HepG2 (cell line): ENCODE measurements around the gene RPS23. TPM values are rescaled to one million over a fixed set of nuclear protein-coding genes. Genes with fewer than 3 reads are reported as not detected.

Source experiments
- AHDC1 ChIP-seq: sonication (generic); formaldehyde crosslinking; IDR thresholded peaks from 2 replicates; pipeline ENCODE4 v1.5.1; 2020; ENCODE audit warnings: mild to moderate bottlenecking, missing genetic modification reagents, borderline replicate concordance
- ATRX ChIP-seq: sonication (generic); formaldehyde crosslinking; IDR thresholded peaks from 2 replicates; pipeline ENCODE4 v1.4.0; 2020; ENCODE audit warnings: missing genetic modification reagents, borderline replicate concordance
- DPF2 ChIP-seq: sonication (generic); formaldehyde crosslinking; IDR thresholded peaks from 2 replicates; pipeline ENCODE4 v1.4.0; 2020; ENCODE audit warnings: mild to moderate bottlenecking, low read depth, missing genetic modification reagents, borderline replicate concordance
- EEA1 ChIP-seq: sonication (generic); formaldehyde crosslinking; IDR thresholded peaks from 2 replicates; pipeline ENCODE4 v1.5.1; 2020; ENCODE audit warnings: mild to moderate bottlenecking, missing genetic modification reagents, borderline replicate concordance
- FOXO4 ChIP-seq: sonication (generic); formaldehyde crosslinking; conservative IDR thresholded peaks from 2 replicates; pipeline ENCODE4 v1.8.1; 2023; ENCODE audit warnings: missing genetic modification reagents
- GLI4 ChIP-seq: sonication (generic); formaldehyde crosslinking; IDR thresholded peaks from 2 replicates; pipeline ENCODE4 v1.5.1; 2020; ENCODE audit warnings: missing genetic modification reagents, mild to moderate bottlenecking, moderate library complexity, borderline replicate concordance
- HCFC1 ChIP-seq: fragments of 150-350 bp; IDR thresholded peaks from 2 replicates; pipeline ENCODE4 v1.6.1; 2014; ENCODE audit warnings: low read depth, low read length
- NFATC3 ChIP-seq: sonication (generic); formaldehyde crosslinking; IDR thresholded peaks from 2 replicates; pipeline ENCODE4 v1.5.1; 2020; ENCODE audit warnings: mild to moderate bottlenecking, missing genetic modification reagents
- POLR2AphosphoS5 ChIP-seq: IDR thresholded peaks from 2 replicates; pipeline ENCODE4 v1.6.1; 2012; ENCODE audit warnings: low read depth, low read length
- PPARG ChIP-seq: conservative IDR thresholded peaks from 2 replicates; pipeline ENCODE4 v1.6.1; 2016; ENCODE audit warnings: missing biosample characterization, missing genetic modification reagents
- RNF2 ChIP-seq: fragments of 450-650 bp; conservative IDR thresholded peaks from 2 replicates; pipeline ENCODE4 v1.6.1; 2016; ENCODE audit warnings: low read depth
- TCF7L2 ChIP-seq: IDR thresholded peaks from 2 replicates; pipeline ENCODE4 v1.6.1; 2011; ENCODE audit warnings: mild to moderate bottlenecking, low read depth, low read length, moderate library complexity
- TEAD3 ChIP-seq: optimal IDR thresholded peaks from 2 replicates; pipeline ENCODE3; 2016; ENCODE audit warnings: borderline replicate concordance
- ZFP37 ChIP-seq: sonication (generic); formaldehyde crosslinking; IDR thresholded peaks from 2 replicates; pipeline ENCODE4 v1.4.0; 2020; ENCODE audit warnings: missing genetic modification reagents, borderline replicate concordance
- ZFP82 ChIP-seq: sonication (generic); formaldehyde crosslinking; IDR thresholded peaks from 2 replicates; pipeline ENCODE4 v1.5.1; 2020; ENCODE audit warnings: mild to moderate bottlenecking, missing genetic modification reagents, borderline replicate concordance
- ZNF292 ChIP-seq: sonication (generic); formaldehyde crosslinking; IDR thresholded peaks from 2 replicates; pipeline ENCODE4 v1.8.1; 2022; ENCODE audit warnings: mild to moderate bottlenecking, low read depth, missing genetic modification reagents, borderline replicate concordance
- ZNF589 ChIP-seq: sonication (generic); formaldehyde crosslinking; conservative IDR thresholded peaks from 2 replicates; pipeline ENCODE4 v1.8.0; 2022; ENCODE audit warnings: mild to moderate bottlenecking, moderate library complexity, missing genetic modification reagents
- ZNF772 ChIP-seq: sonication (generic); formaldehyde crosslinking; IDR thresholded peaks from 2 replicates; pipeline ENCODE4 v1.5.0; 2020; ENCODE audit warnings: mild to moderate bottlenecking, missing genetic modification reagents
- ZNF850 ChIP-seq: sonication (generic); formaldehyde crosslinking; conservative IDR thresholded peaks from 2 replicates; pipeline ENCODE4 v1.9.0; 2021; ENCODE audit warnings: mild to moderate bottlenecking, missing genetic modification reagents
- polyA plus RNA-seq, 8 experiments: library from polyadenylated mRNA; depleted of rRNA in 3 of 8; stranded (reverse) in 7 of 8; unstranded in 1 of 8; fragments of >200 nt; fragmentation: Illumina TruSeq in 4 of 8; extraction: Trizol in 4 of 8; gene quantifications; 2 replicates each; pipeline versions ENCODE4 v1.2.1 to v1.2.3, GENCODE V29; 2011 to 2016; ENCODE audit warnings: low read depth in 4 of 8, missing spikeins in 1 of 8, mixed read lengths in 1 of 8; ENCODE audit not compliant: insufficient read depth in 1 of 8
- total RNA-seq, 5 experiments: library from RNA; depleted of rRNA; stranded (reverse); fragments of >200 nt; fragmentation: Illumina TruSeq; extraction: Trizol; gene quantifications; 2 replicates each; pipeline ENCODE4 v1.2.3, GENCODE V29; 2016; ENCODE audit warnings: low read depth in 1 of 5
- TF ChIP-seq, protein P1 (sequence below): sonication (generic); formaldehyde crosslinking; IDR thresholded peaks from 2 replicates; pipeline ENCODE4 v1.5.0; 2020; ENCODE audit warnings: mild to moderate bottlenecking, low read depth, missing genetic modification reagents, borderline replicate concordance
- TF ChIP-seq, protein P2 (sequence below): sonication (generic); formaldehyde crosslinking; IDR thresholded peaks from 2 replicates; pipeline ENCODE4 v1.8.1; 2023; ENCODE audit warnings: mild to moderate bottlenecking, inconsistent platforms, moderate library complexity, missing genetic modification reagents, borderline replicate concordance

RPS23 gene
- total and polyA plus RNA-seq, 2 of the 13 experiments (the other 11 are each of a cell fraction or from before 2014, with no cell fraction given) = 3,088 to 3,235 TPM

DNA sequence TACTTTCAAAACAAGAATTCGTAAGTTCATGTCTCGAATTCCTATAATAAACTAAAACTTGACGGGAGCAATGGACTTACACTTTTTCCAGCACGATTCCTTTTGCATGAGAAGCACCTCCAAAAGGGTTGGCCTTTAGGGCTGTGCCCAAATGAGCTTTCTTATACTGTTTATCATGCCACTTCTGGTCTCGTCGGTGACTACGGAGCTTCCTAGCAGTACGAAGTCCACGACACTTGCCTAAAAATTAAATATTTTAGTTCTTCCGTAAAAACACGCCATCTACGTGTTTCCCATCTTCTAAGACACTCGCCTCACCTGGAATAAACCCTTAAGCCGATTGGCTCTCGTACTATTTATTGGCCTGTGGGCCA is 554 bp downstream of the RPS23 start (continued):
- TF ChIP-seq RNF2 = no peak
- 0 out of 2 replicates have a peak, but pooled peaks have one; percentile 77 for TF ChIP-seq ZNF850 (CRISPR knock-in tag)
- no peak for TF ChIP-seq ZNF292 (CRISPR knock-in tag)
- no peak for TF ChIP-seq FOXO4 (CRISPR knock-in tag)
- TF ChIP-seq POLR2AphosphoS5 = no peak
- TF ChIP-seq PPARG (CRISPR knock-in tag) = 0 out of 2 replicates have a peak, but pooled peaks have one; percentile 8
- TF ChIP-seq AHDC1 (CRISPR knock-in tag) = 0 out of 2 replicates have a peak, but pooled peaks have one; percentile 49
- TF ChIP-seq ATRX (CRISPR knock-in tag) = no peak
- TF ChIP-seq TCF7L2 = no peak
- TF ChIP-seq ZNF589 = no peak
- TF ChIP-seq EEA1 (CRISPR knock-in tag) = no peak
- no peak for TF ChIP-seq NFATC3 (CRISPR knock-in tag)
- no peak for TF ChIP-seq DPF2
- TF ChIP-seq GLI4 = 0 out of 2 replicates have a peak, but pooled peaks have one; percentile 28
- TF ChIP-seq ZNF772 (CRISPR knock-in tag) = no peak
- TF ChIP-seq, protein P1, sequence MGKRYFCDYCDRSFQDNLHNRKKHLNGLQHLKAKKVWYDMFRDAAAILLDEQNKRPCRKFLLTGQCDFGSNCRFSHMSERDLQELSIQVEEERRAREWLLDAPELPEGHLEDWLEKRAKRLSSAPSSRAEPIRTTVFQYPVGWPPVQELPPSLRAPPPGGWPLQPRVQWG (CRISPR knock-in tag) = no peak
- TF ChIP-seq ZFP37 (CRISPR knock-in tag) = no peak
- TF ChIP-seq HCFC1 = no peak
- TF ChIP-seq TEAD3 (CRISPR knock-in tag) = peak; percentile 9
- TF ChIP-seq, protein P2, sequence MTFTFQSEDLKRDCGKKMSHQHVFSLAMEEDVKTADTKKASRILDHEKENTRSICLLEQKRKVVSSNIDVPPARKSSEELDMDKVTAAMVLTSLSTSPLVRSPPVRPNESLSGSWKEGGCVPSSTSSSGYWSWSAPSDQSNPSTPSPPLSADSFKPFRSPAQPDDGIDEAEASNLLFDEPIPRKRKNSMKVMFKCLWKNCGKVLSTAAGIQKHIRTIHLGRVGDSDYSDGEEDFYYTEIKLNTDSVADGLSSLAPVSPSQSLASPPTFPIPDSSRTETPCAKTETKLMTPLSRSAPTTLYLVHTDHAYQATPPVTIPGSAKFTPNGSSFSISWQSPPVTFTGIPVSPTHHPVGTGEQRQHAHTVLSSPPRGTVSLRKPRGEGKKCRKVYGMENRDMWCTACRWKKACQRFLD (CRISPR knock-in tag) = no peak
- peak; percentile 95 for TF ChIP-seq ZFP82 (CRISPR knock-in tag)
